ENCODE data around the gene TOLLIP. TPM values are rescaled to one million over a fixed set of nuclear protein-coding genes. Genes with fewer than 3 reads are reported as not detected.

TOLLIP gene
- total RNA-seq, 1 donor from 2014 or later: 42.9 TPM

DNA sequence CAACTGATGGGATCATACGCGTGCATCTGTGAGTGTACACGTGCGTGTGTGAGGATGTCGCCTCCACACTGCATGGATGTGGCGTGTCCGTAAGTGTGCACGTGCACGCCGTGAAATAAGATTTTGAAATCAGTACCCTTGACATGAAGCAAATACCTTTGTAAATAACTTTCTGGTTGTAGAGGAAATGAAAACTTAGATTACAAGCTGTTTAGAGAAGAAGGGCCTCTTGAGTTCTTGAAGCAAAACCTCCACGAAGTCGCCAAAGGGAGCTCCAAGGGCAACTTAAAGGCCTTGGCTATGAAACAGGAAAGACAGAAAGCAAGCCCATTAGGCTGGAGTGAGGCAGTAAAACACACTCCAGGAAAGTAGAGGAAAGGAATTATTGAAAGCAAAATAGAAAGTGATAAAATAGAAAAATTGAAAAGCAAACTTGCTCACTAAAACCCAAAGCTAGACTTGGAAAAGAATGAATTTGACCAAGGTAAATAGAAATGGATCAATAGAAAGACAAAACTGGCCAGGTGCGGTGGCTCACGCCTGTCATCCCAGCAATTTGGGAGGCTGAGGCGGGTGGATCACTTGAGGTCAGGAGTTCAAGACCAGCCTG lies 29.7 kb upstream of the TOLLIP start:
- no peaks in the 10 kb centered on the region for H3K9me3 Mint-ChIP-seq
- H3K27ac Mint-ChIP-seq: no peak overlapping the region
- H3K4me1 Mint-ChIP-seq (ENCODE audit: low read depth): peaks cover 8% of the 10 kb centered on the region
- no peak for DNase-seq (ENCODE audit: low spot score)
- no peaks in the 10 kb centered on the region for H3K36me3 Mint-ChIP-seq (ENCODE audit: low read depth)
- H3K27me3 Mint-ChIP-seq (ENCODE audit: insufficient read depth): peaks cover 9% of the 10 kb centered on the region
- H3K4me3 Mint-ChIP-seq: no peak overlapping the region
- intact Hi-C loops (cut with micrococcal nuclease): loop anchor here (5.0 kb wide), 1 partner anchor 77 kb away; no protein-coding TSS in a partner anchor

- intact Hi-C loops (cut with micrococcal nuclease): loop anchor here (5.0 kb wide), 1 partner anchor 76 kb away; no protein-coding TSS in a partner anchor
- Mint-ChIP-seq H3K27me3 (ENCODE audit: insufficient read depth) (peaks cover 9% of the 10 kb centered on the region), H3K4me3 (peak overlapping the region; percentile 63), H3K9me3 (no peaks in the 10 kb centered on the region), H3K4me1 (ENCODE audit: low read depth) (peaks cover 8% of the 10 kb centered on the region), H3K36me3 (ENCODE audit: low read depth) (no peaks in the 10 kb centered on the region), H3K27ac (peak overlapping the region; percentile 67)
- no peak for DNase-seq (ENCODE audit: low spot score)
Measured at GRCh38 chr11:1338201-1339065, 29.0 kb upstream of the TOLLIP start.

DNA sequence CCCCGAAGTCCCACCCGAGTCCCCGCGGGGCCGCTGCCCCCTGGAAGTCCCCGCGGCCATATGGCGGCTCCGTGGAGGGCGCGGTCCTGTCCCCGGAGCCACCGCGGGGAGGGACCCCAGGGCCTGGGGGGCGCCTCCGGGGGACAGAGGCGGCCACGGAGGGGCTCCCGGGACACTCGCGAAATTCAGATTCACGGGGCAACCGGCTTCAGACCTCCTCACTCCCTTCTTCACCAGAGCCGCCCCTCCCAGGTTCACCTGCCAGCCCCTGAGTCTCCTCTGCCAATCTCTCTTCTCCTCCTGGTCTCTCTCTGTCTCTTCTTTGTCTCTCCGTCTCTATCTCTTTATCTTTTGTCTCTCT lies 28.2 kb upstream of the TOLLIP start:
- DNase-seq (ENCODE audit: low spot score): no peak
- Mint-ChIP-seq H3K4me3 (peak overlapping the region; percentile 63), H3K36me3 (ENCODE audit: low read depth) (no peaks in the 10 kb centered on the region), H3K9me3 (no peaks in the 10 kb centered on the region), H3K4me1 (ENCODE audit: low read depth) (peaks cover 8% of the 10 kb centered on the region), H3K27me3 (ENCODE audit: insufficient read depth) (peaks cover 9% of the 10 kb centered on the region), H3K27ac (peak overlapping the region; percentile 67)
- intact Hi-C loops (cut with micrococcal nuclease): loop anchor here (2.0 to 5.0 kb wide), 2 partner anchors 45 to 75 kb away; no protein-coding TSS in a partner anchor

DNA sequence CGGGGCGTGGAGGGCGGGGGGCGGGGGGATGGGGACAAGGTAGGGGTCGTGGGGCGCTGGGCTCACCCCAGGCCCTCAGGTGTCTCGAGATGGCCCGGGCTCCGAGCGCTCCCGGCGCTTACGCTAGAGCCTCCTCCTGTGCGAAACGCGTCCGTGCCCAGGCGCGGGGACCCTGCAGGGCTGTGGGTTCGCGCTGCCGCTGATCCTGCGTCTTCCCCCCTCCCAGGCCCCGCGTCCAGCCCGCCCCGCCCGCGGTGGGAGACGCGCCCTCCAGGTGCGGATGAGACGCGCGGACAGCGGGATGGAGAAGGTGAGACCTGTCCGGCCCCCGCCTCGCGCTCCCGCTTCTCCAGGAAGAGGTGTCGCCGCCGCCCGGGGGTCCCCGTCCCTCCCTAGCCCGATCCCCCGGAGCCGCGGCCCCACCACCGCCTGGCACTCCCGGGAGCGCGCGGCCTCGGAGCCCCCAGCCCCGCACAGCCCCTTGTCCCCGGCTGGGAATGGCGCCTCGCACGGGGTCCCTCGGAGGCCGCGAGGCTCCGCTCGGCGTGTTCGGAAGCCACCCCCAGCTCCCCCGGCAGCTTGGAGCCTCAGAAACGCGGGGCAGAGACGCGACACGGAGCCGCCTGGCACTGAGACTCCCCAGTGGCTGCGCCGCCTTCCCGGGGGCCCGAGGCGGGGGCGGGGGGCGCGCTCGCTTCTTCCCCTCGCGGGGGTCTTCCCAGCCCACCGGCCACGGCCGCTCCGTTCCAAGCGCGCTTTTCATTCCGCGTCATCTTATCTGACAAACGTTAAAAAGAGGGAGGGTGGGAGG lies 27.6 kb upstream of the TOLLIP start:
- intact Hi-C loops (cut with micrococcal nuclease): loop anchor here (1.0 to 5.0 kb wide), 3 partner anchors 28 to 75 kb away; partner anchors contain the start of gene TOLLIP
- no peak for DNase-seq (ENCODE audit: low spot score)

DNA sequence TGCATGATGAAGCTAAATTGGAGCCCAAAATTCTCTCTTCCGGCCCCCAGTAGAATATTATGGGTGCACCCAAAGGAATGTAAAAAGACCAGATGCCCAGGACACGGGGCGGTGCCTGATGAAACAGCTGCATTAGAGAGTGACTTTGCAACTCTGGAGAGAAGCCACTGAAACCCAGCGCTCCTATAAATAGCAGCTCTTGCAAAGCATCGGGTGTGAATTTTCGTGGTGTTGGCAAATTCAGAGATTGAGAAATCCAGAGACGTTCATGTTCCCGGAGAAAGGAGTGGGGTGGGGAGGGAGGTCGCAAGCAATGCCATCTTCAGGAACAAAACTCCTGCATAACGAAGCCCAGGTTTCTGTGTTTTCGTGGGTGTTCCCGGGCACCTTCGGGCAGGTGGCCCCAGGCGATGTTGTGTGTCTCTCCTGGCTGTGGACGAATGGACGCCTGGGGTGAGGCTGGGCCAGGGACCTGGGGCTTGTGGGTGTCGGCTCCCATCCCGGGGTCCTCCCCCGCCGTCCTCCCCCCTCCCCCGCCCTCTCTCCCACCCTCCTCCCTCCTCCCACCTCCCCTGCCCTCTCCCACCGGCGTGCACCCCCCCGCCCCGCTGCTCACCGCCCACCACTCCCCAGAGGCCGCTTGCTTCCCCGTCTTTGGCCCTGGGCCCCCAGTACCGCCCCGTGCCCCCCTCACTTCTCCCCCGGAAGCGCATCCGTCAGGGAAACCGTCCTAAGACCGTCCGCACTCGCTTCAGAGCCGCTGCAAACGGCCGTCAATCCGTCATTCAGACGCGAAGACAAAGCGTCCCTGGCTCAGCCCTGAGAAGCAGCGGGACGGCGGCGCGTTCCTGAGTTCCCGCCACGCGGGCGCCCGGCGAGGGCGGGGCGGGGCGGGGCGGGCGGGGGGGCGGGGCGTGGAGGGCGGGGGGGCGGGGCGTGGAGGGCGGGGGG lies 26.7 kb upstream of the TOLLIP start:
- Mint-ChIP-seq H3K9me3 (no peaks in the 10 kb centered on the region), H3K27me3 (ENCODE audit: insufficient read depth) (peaks cover 9% of the 10 kb centered on the region), H3K27ac (peak overlapping the region; percentile 59), H3K4me3 (peak overlapping the region; percentile 77), H3K36me3 (ENCODE audit: low read depth) (no peaks in the 10 kb centered on the region), H3K4me1 (ENCODE audit: low read depth) (peaks cover 8% of the 10 kb centered on the region)
- peak; percentile 38 for DNase-seq (ENCODE audit: low spot score)
- intact Hi-C loops (cut with micrococcal nuclease): loop anchor here (1.0 to 5.0 kb wide), 3 partner anchors 27 to 74 kb away; partner anchors contain the start of gene TOLLIP

More for the DNA sequence above, 27.6 kb upstream of the TOLLIP start:
- no peaks in the 10 kb centered on the region for H3K36me3 Mint-ChIP-seq (ENCODE audit: low read depth)
- no peaks in the 10 kb centered on the region for H3K9me3 Mint-ChIP-seq
- peaks cover 9% of the 10 kb centered on the region for H3K27me3 Mint-ChIP-seq (ENCODE audit: insufficient read depth)
- peaks cover 8% of the 10 kb centered on the region for H3K4me1 Mint-ChIP-seq (ENCODE audit: low read depth)
- no peak overlapping the region for H3K27ac Mint-ChIP-seq
- H3K4me3 Mint-ChIP-seq: no peak overlapping the region

GRCh38 chr11:1335264-1335810 lies 25.9 kb upstream of the TOLLIP start:
- Mint-ChIP-seq H3K9me3 (peaks cover 4% of the 10 kb centered on the region), H3K4me1 (ENCODE audit: low read depth) (peaks cover 13% of the 10 kb centered on the region), H3K4me3 (peak overlapping the region; percentile 77), H3K36me3 (ENCODE audit: low read depth) (no peaks in the 10 kb centered on the region), H3K27ac (peak overlapping the region; percentile 49), H3K27me3 (ENCODE audit: insufficient read depth) (peaks cover 13% of the 10 kb centered on the region)
- intact Hi-C loops (cut with micrococcal nuclease): loop anchor here (5.0 kb wide), 1 partner anchor 73 kb away; no protein-coding TSS in a partner anchor
- DNase-seq (ENCODE audit: low spot score): no peak

GRCh38 chr11:1333860-1334259 lies 24.4 kb upstream of the TOLLIP start:
- Mint-ChIP-seq H3K9me3 (peaks cover 7% of the 10 kb centered on the region), H3K36me3 (ENCODE audit: low read depth) (no peaks in the 10 kb centered on the region), H3K4me1 (ENCODE audit: low read depth) (peaks cover 13% of the 10 kb centered on the region), H3K27ac (no peak overlapping the region), H3K27me3 (ENCODE audit: insufficient read depth) (peaks cover 13% of the 10 kb centered on the region), H3K4me3 (no peak overlapping the region)
- intact Hi-C loops (cut with micrococcal nuclease): no loop called here
- DNase-seq (ENCODE audit: low spot score): no peak

- Mint-ChIP-seq H3K36me3 (ENCODE audit: low read depth) (no peaks in the 10 kb centered on the region), H3K27ac (no peak overlapping the region), H3K27me3 (ENCODE audit: insufficient read depth) (peaks cover 10% of the 10 kb centered on the region), H3K4me1 (ENCODE audit: low read depth) (peaks cover 13% of the 10 kb centered on the region), H3K4me3 (no peak overlapping the region), H3K9me3 (peaks cover 12% of the 10 kb centered on the region)
- intact Hi-C loops (cut with micrococcal nuclease): no loop called here
- no peak for DNase-seq (ENCODE audit: low spot score)
Measured at GRCh38 chr11:1333091-1333772, 23.8 kb upstream of the TOLLIP start.

DNA sequence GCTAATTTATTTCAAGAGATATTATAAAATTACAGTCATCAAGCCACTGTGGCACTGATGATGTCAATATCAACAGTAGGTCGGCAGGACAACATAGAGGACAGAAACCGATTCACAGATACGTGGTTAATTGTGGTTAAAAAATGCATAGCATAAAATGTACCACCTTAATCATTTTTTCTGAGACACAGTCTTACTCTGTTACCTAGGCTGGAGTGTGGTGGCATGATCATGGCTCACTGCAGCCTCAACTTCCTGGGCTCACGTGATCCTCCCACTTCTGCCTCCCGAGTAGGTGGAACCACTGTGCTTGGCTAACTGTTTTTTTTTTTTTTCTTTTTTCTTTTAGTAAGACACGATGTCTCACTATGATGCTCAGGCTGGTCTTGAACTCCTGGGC lies 21.0 kb upstream of the TOLLIP start:
- Mint-ChIP-seq H3K36me3 (ENCODE audit: low read depth) (no peaks in the 10 kb centered on the region), H3K9me3 (peaks cover 33% of the 10 kb centered on the region), H3K27me3 (ENCODE audit: insufficient read depth) (peaks cover 4% of the 10 kb centered on the region), H3K27ac (no peak overlapping the region), H3K4me3 (no peak overlapping the region), H3K4me1 (ENCODE audit: low read depth) (peaks cover 8% of the 10 kb centered on the region)
- intact Hi-C loops (cut with micrococcal nuclease): no loop called here
- DNase-seq (ENCODE audit: low spot score): no peak

DNA sequence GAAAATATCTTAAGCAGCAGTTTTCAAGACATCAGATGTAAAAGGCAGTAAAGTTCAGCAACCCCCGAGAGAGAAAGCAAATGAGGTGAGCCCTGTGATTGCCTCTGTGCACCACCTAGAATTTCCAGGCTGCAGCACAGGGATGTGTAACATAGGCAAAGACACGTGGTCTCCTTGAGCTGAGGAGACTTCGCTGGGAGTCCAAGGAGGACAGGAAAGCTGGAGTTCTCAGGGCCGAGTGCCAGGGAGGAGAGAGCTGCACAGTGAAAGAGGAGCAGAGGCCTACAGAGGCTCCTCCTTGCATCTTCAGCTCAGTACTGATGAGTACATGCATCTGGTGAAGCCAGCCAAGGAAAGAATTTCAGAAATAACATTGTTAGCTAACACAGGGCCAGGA lies 17.6 kb upstream of the TOLLIP start:
- peaks cover 33% of the 10 kb centered on the region for H3K9me3 Mint-ChIP-seq
- H3K36me3 Mint-ChIP-seq (ENCODE audit: low read depth): no peaks in the 10 kb centered on the region
- H3K4me3 Mint-ChIP-seq: no peak overlapping the region
- peaks cover 9% of the 10 kb centered on the region for H3K27me3 Mint-ChIP-seq (ENCODE audit: insufficient read depth)
- H3K4me1 Mint-ChIP-seq (ENCODE audit: low read depth): peaks cover 5% of the 10 kb centered on the region
- no peak for DNase-seq (ENCODE audit: low spot score)
- intact Hi-C loops (cut with micrococcal nuclease): no loop called here
- H3K27ac Mint-ChIP-seq: no peak overlapping the region

GRCh38 chr11:1326435-1327063 lies 17.1 kb upstream of the TOLLIP start:
- H3K4me1 Mint-ChIP-seq (ENCODE audit: low read depth): peaks cover 5% of the 10 kb centered on the region
- H3K27ac Mint-ChIP-seq: no peak overlapping the region
- H3K4me3 Mint-ChIP-seq: no peak overlapping the region
- no peak for DNase-seq (ENCODE audit: low spot score)
- peaks cover 12% of the 10 kb centered on the region for H3K27me3 Mint-ChIP-seq (ENCODE audit: insufficient read depth)
- intact Hi-C loops (cut with micrococcal nuclease): no loop called here
- H3K36me3 Mint-ChIP-seq (ENCODE audit: low read depth): no peaks in the 10 kb centered on the region
- H3K9me3 Mint-ChIP-seq: peaks cover 33% of the 10 kb centered on the region
